ENCODE measurements around the gene RALGPS1. TPM values are rescaled to one million over a fixed set of nuclear protein-coding genes. Genes with fewer than 3 reads are reported as not detected.

The RALGPS1 gene
- total RNA-seq, 4 donors from 2014 or later: 4.6 to 11.9 (median 10.0) TPM

- no peak for TF ChIP-seq POLR2A (IDR thresholded peaks at IDR 0.05; ENCODE audit: low read depth)
- TF ChIP-seq EP300 (IDR thresholded peaks at IDR 0.05): no peak
- TF ChIP-seq CTCF (IDR thresholded peaks at IDR 0.05): no peak
- no peak for TF ChIP-seq POLR2AphosphoS5 (IDR thresholded peaks at IDR 0.05)
- Histone ChIP-seq H3K36me3 (no peaks in the 10 kb centered on the region), H3K4me1 (peaks cover 51 to 61% (median 55%) of the 10 kb centered on the region in 4 donors), H3K27ac (replicated peaks in 1 of 4) (peak overlapping the region; percentile 83 to 89 (median 86)), H3K9me3 (no peaks in the 10 kb centered on the region), H3K27me3 (no peaks in the 10 kb centered on the region), H3K4me3 (no peak overlapping the region)
- no peak for DNase-seq (ENCODE audit: extremely low spot score)
- intact Hi-C loops (cut with DNase I): loop anchor here (5.0 kb wide), 1 partner anchor 66 kb away; the partner anchor contains the start of gene ANGPTL2
- no CpG with 5 or more reads among the region's 4 CpGs for WGBS
Measured at GRCh38 chr9:127188396-127188795, 273.8 kb downstream of the RALGPS1 start.

- Histone ChIP-seq H3K9me3 (no peaks in the 10 kb centered on the region), H3K27ac (replicated peaks in 1 of 4) (peak overlapping the region in 3 of 4 donors; percentile 83 to 87 (median 84)), H3K4me3 (no peak overlapping the region), H3K27me3 (no peaks in the 10 kb centered on the region), H3K4me1 (peaks cover 43 to 51% (median 47%) of the 10 kb centered on the region in 4 donors), H3K36me3 (no peaks in the 10 kb centered on the region)
- WGBS: 87% methylated on average over 5 of the region's 5 CpGs
- DNase-seq (ENCODE audit: extremely low spot score): no peak
- intact Hi-C loops (cut with DNase I): loop anchor here (5.0 kb wide), 1 partner anchor 67 kb away; the partner anchor contains the start of gene ANGPTL2
- TF ChIP-seq POLR2A (IDR thresholded peaks at IDR 0.05; ENCODE audit: low read depth) (no peak), POLR2AphosphoS5 (IDR thresholded peaks at IDR 0.05) (no peak), CTCF (IDR thresholded peaks at IDR 0.05) (no peak), EP300 (IDR thresholded peaks at IDR 0.05) (no peak)
Measured at GRCh38 chr9:127189628-127190027, 275.0 kb downstream of the RALGPS1 start.

GRCh38 chr9:127192744-127193143 lies 278.2 kb downstream of the RALGPS1 start:
- Histone ChIP-seq H3K4me3 (no peak overlapping the region), H3K36me3 (no peaks in the 10 kb centered on the region), H3K27me3 (no peaks in the 10 kb centered on the region), H3K9me3 (no peaks in the 10 kb centered on the region), H3K4me1 (peaks cover 23 to 35% (median 29%) of the 10 kb centered on the region in 4 donors), H3K27ac (replicated peaks in 1 of 4) (no peak overlapping the region)
- 85% methylated on average over 3 of the region's 3 CpGs for WGBS
- TF ChIP-seq CTCF (IDR thresholded peaks at IDR 0.05) (no peak), EP300 (IDR thresholded peaks at IDR 0.05) (no peak), POLR2AphosphoS5 (IDR thresholded peaks at IDR 0.05) (no peak), POLR2A (IDR thresholded peaks at IDR 0.05; ENCODE audit: low read depth) (no peak)
- intact Hi-C loops (cut with DNase I): no loop called here
- DNase-seq (ENCODE audit: extremely low spot score): no peak

- Histone ChIP-seq H3K4me3 (no peak overlapping the region), H3K9me3 (no peaks in the 10 kb centered on the region), H3K36me3 (no peaks in the 10 kb centered on the region), H3K27me3 (no peaks in the 10 kb centered on the region), H3K27ac (replicated peaks in 1 of 4) (no peak overlapping the region), H3K4me1 (peaks cover 23 to 35% (median 29%) of the 10 kb centered on the region in 4 donors)
- WGBS: 88% methylated on average over 1 of the region's 1 CpG
- TF ChIP-seq POLR2A (IDR thresholded peaks at IDR 0.05; ENCODE audit: low read depth) (no peak), CTCF (IDR thresholded peaks at IDR 0.05) (no peak), EP300 (IDR thresholded peaks at IDR 0.05) (no peak), POLR2AphosphoS5 (IDR thresholded peaks at IDR 0.05) (no peak)
- DNase-seq (ENCODE audit: extremely low spot score): no peak
- intact Hi-C loops (cut with DNase I): no loop called here
Measured at GRCh38 chr9:127193483-127193882, 278.9 kb downstream of the RALGPS1 start.
